GM18858 (cell line): ENCODE data around the gene ARSJ.
A peak's percentile ranks its signal among the peaks of the same experiment; 100 is the strongest.
"Not testable (repeated sequence)": the region's sequence is repeated elsewhere in the genome, so short reads cannot be mapped to it uniquely, and the experiment has no call there.

ENCODE experiments used
- ATAC-seq: cut with Tn5 transposase; IDR thresholded peaks from one replicate; pipeline ENCODE4 v1.9.1; 2021; ENCODE audit not compliant: unreplicated experiment

ARSJ gene

DNA sequence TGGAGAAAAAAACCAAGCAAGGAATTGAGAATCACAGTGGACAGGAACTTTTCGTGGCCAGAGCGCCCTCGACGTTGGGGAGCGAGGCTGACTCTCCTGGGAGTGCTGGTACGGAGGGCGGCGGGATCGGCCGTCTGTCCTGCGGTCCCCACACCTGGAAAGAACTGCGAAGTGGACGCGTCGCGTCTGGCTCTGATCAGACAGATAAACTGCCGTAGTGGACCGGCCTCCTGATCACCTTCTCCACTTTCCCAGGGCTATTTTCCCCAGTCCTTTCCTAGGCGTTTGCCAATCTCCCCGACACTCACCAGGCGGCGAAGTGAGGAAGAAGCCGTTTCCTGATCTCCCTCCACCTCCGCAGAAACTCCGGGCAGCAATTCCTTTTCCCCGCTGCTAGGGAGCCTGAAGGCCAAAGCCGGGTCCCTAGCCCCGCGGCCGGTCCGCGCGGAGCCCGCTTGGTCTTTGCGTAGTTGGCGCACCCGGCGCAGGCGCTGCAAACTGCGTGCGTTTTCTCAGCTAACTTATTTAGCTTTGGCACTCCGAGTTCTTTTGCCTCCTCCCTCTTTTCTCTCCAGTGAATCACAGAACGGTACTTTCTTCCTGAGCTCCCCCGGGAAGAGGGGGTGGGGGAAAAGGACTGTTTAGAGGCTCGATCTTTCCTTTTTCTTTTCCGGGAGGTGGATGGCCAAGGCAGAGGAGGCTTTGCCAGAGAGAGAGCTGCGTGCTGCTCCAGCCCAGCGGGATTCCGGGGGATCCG lies at the start of gene ARSJ:
ARSJ (minus strand) TSS at position 500 of the 757 bp plus-strand sequence. CDS start 813 bp downstream, outside the sequence.
- ATAC-seq: no peak

DNA sequence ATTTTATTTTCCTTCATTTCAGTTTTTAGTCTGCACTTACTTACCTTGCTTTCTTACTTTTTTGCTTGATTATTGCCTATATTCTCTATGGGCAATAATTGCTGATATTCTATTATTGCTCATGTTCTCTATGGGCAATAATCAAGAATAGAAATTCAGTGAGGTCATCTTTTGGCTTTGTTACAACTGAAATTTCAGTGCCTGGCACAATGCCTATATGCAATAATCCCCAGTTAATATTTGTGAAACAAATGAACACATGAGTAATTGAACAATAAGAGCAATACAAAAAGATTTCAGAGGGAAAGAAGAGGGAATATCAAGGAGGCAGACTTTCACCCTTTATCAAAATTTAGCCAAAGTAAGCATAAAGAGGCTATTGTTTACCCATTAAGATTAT lies 48.6 kb upstream of the ARSJ start:
- no peak for ATAC-seq

DNA sequence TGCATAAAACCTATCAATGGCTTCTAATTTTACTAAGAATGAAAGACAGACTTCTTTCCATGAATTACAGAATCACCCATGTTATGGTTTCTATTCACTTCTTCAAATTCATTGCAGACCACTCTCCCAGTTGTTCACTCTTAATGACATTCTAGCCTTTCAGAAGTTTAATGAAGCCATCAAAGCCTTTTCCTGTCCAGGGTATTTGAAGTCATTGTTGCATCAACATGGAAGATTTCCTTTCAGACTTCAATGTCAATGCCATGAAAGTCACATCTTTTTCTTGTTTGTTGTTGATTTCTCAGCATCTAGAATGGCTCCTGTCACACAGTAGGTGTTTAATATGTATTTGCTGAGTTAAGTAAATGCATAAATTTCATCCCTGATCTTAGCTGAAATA lies 48.1 kb upstream of the ARSJ start:
- no peak for ATAC-seq

DNA sequence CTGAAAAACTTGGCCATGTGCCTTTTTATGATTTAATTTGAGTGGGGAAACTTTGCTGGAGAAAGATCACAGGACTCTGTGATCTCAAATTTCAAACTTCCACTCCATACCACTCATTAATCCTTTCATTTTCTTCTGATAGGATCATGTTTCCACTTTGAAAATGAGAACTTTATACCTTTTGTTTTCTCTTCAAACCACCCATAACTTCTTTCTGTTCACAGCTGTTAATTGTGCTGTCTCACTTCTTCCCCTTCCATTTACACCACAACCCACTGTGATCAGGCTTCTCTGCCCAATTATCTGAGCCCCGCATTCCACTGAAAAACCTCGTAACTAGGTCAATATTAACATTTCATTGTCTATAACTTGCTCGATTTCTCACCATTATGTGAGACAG lies 47.0 kb upstream of the ARSJ start:
- no peak for ATAC-seq

DNA sequence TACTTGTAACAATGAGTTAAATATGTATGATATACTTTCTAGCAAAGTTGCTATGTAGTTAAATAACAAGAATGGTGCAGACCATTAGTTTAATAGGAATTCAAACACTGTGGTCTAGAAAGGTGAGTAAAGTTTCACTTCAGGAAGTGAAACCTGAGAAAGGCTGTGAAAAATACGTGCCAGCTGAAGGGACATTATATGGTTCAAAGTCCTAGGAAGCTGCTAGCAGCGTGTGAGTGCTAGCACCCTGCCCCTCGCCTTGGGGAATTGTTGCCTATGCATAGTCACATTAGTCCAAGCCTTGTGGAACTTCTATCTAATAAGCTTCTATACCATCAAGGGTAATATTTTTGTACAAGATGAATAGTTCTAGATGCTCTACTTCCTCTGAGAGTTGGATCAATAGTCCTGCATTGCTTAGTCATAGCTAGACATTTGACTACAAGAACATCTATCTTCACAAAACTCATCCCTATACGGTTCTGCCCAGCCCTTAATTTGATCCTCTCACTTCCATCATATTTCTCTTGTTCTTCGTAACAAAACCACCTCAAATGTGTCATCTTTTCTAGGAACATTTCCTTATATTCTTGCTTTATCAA lies 45.8 kb upstream of the ARSJ start:
- peak; percentile 89 for ATAC-seq

DNA sequence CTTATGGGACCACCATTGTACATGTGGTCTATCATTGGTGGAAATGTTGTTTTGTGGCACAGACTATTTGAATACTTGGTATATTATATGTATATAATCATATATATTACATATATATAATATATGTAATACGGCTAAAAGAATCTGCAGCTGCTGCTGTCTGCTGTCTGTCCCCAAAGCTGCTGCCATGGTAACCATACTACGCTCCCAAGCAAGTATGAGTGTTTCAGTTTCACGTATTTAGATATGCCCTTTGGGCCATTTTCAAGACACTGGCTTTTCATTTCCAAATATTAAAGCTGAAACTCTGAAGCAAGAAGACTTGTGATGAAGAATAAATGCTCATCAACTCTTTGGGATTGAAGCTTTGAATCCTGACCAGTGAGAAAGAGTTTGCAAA lies 42.0 kb upstream of the ARSJ start:
- no peak for ATAC-seq

DNA sequence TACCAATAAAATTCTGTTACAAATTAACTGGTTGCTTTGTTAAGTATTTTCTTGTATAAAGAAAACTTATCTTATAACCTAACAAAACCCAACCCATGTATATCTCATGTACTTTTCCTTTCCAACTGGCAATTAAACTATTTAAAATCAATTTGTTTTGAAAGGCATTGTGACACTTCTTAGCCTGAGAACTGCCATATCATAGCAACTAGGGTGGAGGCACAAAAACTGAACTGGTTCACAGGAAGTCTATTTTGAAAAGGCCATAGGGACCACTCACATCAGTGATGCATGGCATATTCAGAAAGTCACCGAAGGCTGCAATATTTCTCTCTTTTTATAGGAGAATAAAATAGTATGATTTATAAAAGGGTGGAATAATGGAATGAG lies 40.5 kb upstream of the ARSJ start:
- ATAC-seq: no peak

DNA sequence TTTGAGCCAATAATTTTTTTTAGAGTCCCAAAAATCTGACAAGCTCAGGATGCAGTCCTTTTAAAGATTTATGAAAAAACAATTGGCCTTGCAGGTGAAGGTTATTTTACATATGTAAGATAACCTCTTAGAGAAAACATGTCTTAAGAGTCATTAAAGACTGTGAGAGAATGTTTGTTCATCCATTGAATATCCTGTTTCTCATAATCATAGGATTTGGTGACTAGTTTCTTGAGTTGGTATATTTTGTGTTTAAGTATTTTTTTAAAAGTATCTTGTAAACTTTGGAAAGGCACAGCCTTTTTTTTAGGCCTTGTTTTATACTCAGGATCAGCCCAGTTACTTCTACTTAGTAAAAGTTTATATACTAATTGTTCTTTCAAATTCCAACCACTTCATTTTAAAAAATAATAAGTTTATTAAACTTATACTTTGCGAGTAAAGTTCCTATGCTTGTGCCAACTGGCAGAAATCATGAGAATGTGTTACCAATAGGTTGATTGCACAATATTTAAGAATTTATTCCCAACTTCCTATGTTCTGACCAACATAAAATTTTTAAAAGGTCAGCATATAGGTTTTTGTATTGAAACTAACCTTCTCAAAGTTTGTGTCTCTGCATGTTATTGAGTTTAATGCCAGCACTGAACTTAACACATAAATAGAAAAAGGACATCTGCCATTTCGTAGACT lies 40.0 kb upstream of the ARSJ start:
- no peak for ATAC-seq

DNA sequence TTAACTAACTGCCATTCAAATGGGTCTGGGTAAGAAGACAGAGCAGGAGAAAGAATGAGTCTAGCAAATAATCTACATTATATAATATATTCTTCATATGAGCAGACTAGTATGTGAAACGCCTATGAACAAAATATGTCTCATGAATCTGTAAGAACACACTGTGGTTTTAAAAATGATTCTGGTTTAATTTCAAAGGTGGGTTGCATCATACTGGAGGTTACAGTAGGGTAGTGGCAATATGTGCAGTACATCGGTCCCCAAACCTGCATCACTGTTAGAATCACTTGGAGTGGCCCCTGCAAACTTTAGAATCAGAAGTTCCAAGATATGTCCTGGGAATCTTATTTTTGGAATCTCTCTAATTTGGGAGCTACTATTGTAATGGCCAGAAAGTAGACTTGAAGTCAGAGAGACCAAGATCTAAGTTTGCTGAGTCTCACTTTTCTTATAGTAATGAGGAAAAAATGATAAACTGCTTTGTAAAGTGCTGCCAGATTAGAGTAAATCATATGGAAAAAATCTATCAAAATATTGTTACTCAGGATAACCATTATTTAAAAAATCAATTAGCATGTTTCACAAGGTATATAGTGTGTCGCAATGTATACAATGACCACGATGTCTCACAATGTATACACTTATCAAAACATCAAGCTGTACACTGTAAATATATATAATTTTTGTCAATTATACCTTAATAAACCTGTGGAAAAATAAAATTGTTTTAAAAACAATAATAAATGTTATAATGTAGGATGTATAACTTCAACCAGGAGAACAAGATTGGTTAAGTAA lies 37.9 kb upstream of the ARSJ start:
- no peak for ATAC-seq

DNA sequence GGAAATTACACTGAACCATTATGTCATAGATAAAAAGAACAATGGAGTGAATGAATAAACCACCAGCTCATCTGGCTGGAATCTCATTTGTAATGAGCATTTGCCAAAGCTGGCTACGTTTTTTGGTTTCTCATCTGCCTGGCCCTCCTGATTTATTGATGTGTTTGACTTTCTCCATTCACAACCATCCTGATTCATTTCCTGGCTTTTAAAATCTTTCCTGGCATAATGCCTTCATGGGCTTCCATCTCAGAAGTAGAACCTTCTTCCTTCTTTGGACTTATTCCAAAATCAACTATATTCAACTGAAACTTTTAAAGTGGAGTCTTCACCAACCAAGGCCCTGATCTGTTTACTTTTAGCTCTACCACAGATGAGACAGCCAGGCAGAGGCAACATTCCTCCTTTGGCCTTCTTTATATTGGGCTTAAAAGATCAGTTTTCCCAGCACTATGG lies 36.0 kb upstream of the ARSJ start:
- no peak for ATAC-seq

DNA sequence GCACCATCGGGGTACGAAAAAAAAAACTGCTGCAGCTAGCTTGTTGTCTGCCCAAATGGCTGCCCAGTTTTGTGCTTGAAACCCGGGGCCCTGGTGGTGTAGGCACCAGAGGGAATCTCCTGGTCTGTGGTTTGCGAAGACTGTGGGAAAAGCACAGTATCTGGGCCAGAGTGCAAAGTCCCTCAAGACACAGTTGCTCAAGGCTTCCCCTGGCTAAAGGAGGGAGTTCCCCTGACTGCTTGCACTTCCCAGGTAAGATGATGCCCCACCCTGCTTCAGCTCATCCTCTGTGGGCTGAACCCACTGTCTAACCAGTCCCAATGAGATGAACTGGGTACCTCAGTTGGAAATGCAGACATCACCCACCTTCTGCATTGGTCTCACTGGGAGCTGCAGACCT lies 33.8 kb upstream of the ARSJ start:
- not testable (repeated sequence) for ATAC-seq

DNA sequence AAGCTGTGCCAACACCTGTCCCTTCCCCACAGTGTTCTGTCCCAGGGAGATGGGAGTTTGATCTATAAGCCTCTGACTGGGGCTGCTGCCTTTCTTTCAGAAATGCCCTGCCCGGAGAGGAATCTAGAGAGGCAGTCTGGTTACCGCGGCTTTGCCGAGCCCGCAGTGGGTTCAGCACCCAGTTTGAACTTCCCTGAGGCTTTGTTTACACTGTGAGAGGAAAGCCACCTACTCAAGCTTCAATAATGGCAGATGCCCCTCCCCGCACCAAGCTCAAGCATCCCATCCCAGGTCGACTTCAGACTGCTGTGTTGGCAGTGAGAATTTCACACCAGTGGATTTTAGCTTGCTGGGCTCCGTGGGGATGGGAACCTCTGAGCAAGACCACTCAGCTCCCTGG lies 33.3 kb upstream of the ARSJ start:
- ATAC-seq: no peak

DNA sequence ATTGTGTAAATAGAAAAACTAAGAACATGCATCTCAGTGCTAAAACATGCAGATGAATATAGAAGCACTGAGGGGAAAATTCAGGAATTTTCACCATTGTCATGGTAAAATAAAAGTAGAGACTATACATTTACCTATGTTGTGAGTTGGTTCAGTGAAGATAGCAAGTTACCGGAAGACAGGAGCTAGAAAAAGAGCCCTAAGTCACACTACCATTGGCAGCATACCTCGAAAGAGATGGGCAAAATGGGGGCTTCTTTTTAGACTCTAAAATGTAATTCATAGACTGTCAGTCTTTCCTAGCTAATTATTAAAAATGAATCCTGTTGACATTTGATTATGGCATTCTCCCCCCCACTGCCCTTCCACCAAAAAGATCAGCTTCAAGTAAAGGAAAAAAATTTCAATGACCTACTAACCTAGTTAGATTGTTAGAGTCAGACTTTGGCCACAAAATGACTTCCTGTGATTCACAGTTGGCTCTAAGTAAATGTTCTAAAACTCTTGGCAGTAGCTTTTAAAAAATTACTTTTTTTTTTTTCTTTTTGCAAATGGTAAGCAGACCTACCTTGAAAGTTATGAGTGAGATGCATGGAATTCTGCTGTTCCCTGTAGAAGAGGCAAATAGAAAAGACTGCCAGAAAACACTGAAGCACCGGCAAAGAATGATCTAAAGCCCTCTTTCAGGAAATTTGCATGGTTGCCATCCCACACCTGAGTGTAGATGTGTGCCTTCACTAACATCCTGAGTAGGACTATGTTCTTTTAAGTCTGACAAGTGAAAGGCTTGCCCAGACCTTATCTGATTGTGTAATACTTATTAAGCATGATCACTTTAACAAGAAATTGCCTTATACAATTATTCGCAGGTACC lies 26.4 kb upstream of the ARSJ start:
- ATAC-seq: no peak

DNA sequence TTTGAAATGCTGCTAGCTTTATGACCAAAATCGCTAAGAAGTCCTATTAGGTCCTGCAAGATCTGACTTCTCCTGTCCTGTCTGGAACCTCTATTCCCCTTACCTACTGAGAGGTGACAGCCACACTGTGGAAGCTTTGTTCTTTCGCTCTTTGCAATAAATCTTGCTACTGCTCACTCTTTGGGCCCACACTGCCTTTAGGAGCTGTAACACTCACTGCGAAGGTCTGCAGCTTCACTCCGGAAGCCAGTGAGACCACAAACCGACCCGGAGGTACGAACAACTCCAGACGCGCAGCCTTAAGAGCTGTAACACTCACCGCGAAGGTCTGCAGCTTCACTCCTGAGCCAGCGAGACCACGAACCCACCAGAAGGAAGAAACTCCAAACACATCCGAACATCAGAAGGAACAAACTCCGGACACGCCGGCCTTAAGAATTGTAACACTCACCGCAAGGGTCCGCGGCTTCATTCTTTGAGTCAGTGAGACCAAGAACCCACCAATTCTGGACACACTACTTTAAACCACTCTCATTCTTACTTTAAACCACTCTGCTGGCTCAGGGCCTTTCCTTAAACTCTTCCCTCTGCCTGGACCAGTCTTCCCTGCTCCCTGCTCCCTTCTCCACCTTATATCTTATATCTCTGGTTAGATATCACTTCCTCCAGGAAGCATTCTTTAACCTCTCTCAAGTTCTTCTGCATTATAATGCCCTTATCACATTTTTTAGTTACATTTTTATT lies 25.2 kb upstream of the ARSJ start:
- ATAC-seq: not testable (repeated sequence)

DNA sequence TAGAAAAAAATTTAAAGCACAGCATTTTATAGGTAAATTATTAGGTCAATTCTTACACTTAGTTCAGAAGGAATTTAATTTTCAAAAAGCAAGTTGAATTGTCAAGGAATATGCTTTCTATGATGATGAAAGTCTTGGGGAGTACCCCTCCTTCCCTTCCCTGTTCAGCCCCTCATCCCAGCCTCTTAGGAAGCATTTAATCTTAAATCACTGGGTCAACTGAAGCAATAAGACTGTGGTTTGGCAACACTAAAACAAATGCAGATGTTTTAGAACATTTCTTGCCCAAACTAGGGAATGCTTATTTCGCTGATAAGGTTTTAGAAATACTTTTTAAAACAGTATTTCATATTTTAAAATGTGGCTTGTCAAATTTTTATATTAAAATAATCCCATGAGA lies 19.1 kb upstream of the ARSJ start:
- ATAC-seq: no peak

DNA sequence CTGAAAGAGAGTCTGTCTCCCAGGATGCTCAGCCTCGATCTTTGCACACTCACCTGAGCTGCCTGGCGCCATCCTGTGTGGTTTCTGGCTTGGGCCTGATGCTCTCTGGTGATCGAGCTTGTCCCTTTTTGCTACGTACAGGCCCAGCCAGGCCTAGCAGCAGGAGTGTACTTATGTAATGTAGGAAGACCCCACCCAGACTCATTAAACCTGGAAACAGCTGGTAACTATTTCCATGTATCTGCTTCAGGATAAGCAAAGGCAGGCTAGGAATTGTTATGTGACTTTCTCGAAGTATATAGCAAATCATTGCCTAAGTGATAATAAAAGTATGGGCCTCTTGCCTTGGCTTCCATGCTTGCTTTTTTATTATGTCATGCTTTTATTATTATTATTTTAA lies 18.6 kb upstream of the ARSJ start:
- no peak for ATAC-seq

DNA sequence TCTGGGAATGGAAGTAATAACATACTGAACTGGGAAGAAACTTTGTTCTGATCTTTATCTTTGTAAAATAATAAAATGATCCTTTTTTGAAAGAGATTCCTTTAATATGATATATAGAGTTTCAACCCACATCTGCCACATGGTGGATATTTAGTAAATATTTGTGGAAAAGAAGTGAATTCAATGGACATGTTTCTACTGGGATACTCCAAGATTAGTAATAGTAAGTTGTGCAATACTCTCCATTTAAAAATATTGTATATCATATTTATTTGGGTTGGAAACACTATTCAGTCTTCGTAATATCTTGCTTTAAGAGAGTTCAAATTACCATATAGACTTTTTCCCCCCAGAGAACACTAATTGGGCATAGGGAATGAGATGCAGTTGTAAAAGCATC lies 17.8 kb upstream of the ARSJ start:
- no peak for ATAC-seq

DNA sequence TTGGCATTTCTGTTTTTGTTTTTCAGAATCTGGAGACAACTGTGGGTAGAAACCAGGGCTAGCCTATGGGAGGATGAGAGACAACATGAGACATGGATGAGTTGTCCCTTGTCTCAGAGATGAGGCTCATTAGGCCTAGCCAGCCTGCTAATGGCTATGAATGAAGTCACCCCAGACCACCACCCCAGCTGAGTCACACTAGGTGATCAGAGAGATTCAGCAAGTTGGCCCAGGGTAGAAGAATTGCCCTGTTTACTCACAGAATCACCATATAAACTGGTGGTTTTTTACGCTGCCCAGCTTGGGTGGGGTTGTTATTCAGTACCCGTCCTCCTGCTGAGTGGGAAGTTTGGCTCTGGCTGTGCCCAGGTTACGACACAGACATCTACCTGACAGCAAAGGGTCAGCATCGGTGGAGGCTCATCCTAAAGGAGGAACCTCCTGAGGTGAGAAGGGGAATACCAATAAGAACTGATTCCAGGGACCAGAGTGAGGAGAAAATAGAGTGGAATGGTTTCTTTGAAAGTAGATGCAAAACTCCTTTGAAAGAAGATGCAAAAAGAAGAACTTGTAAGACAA lies 17.2 kb upstream of the ARSJ start:
- ATAC-seq: no peak

DNA sequence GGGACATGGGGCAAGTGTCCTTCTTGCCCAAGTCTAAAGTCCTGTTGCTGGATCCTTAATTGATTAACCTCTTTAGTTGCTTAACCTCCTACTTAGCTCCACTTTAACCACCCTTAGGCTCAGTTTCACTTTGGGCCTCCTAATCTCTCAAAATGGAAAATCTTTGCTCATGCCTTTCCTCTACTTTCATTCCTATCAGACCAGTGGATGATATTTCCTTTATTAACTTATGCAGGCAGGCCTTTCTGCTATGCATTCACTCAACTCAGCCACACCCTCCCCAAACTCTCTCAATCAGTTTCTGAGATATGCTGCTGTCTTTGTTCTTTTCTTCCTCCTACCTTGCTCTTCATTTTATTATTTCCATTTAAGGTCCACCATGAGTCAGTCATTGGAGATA lies 14.4 kb upstream of the ARSJ start:
- no peak for ATAC-seq
